ENCODE data around the gene RALGPS1. TPM values are rescaled to one million over a fixed set of nuclear protein-coding genes. Genes with fewer than 3 reads are reported as not detected.

The RALGPS1 gene
- polyA plus RNA-seq, 2 of the 4 experiments (the other 2 are of a cell fraction): 5.0 to 7.9 TPM

DNA sequence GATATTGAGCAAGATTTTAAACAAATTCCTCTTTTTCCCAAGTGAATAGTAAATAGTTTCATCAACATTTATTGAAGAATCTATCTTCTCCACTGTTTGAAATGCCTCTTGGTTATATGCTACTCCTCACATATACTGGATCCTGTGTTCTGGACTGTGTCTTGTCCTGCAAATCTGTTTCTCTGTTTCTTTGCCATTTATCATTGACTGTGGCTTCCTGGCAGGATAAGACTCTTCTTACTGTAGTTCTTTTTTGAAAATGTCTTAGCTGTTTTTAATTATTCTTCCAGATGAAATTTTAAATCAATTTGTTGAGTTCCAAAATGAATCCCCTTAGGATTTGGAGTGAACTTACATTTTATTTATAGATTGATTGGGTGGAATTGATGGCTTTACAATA, 27.8 kb downstream of the RALGPS1 start:
- CTCF ChIA-PET: interaction anchor here (0.7 to 15.0 kb wide), 10 partner anchors 11 to 501 kb away, joined by 3 to 381 read pairs (median 16); partner anchors contain the start of genes SLC2A8 and ZNF79

DNA sequence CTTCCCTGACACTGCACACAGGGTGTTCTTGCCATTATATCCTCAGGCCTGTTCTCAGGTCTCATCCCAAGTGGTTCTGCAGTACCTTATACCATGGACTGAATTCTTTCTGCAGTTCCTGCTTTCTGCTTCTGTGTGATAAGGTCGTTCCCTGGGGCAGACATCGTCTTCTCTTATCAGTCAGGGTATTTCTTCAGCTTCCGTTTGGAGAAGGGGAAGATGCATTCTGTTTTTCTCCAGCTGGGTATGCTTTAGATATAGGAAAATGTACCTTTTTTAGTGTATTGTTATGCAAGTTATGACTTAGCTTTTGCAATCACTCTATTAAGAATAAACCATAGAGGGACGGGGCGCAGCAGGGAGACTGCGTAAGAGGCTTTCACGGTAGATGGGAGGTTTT, 31.1 kb downstream of the RALGPS1 start:
- Histone ChIP-seq H3K4me1 (no peaks in the 10 kb centered on the region), H3K27ac (no peak overlapping the region), H3K4me3 (no peak overlapping the region), H3K4me2 (no peak overlapping the region), H3K9me3 (no peaks in the 10 kb centered on the region)
- FAIRE-seq (no peak), DNase-seq (ENCODE audit: low read depth in 1 of 2, low spot score in 1 of 2) (no peak), ATAC-seq (no peak)
- ChIA-PET POLR2A (no interaction called here), CTCF (interaction anchor here (0.6 to 15.0 kb wide), 7 partner anchors 8 to 269 kb away, joined by 3 to 381 read pairs (median 4); no protein-coding TSS in a partner anchor)
- TF ChIP-seq, protein P1, sequence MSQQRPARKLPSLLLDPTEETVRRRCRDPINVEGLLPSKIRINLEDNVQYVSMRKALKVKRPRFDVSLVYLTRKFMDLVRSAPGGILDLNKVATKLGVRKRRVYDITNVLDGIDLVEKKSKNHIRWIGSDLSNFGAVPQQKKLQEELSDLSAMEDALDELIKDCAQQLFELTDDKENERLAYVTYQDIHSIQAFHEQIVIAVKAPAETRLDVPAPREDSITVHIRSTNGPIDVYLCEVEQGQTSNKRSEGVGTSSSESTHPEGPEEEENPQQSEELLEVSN (IDR thresholded peaks at IDR 0.05; ENCODE audit: borderline replicate concordance, low read depth): no peak
- TF ChIP-seq, protein P2, sequence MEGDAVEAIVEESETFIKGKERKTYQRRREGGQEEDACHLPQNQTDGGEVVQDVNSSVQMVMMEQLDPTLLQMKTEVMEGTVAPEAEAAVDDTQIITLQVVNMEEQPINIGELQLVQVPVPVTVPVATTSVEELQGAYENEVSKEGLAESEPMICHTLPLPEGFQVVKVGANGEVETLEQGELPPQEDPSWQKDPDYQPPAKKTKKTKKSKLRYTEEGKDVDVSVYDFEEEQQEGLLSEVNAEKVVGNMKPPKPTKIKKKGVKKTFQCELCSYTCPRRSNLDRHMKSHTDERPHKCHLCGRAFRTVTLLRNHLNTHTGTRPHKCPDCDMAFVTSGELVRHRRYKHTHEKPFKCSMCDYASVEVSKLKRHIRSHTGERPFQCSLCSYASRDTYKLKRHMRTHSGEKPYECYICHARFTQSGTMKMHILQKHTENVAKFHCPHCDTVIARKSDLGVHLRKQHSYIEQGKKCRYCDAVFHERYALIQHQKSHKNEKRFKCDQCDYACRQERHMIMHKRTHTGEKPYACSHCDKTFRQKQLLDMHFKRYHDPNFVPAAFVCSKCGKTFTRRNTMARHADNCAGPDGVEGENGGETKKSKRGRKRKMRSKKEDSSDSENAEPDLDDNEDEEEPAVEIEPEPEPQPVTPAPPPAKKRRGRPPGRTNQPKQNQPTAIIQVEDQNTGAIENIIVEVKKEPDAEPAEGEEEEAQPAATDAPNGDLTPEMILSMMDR (IDR thresholded peaks at IDR 0.05): no peak
- TF ChIP-seq CHD2 (IDR thresholded peaks at IDR 0.05; ENCODE audit: low read length, partially characterized antibody): no peak
- TF ChIP-seq TFCP2L1 (CRISPR knock-in tag; IDR thresholded peaks at IDR 0.05): no peak
- TF ChIP-seq GATA3 (IDR thresholded peaks at IDR 0.05; ENCODE audit: borderline replicate concordance): no peak
- TF ChIP-seq JUN (IDR thresholded peaks at IDR 0.05): no peak
- no peak for TF ChIP-seq RNF2 (IDR thresholded peaks at IDR 0.05; ENCODE audit: borderline replicate concordance, low read depth)
- TF ChIP-seq POLR2AphosphoS2 (conservative IDR thresholded peaks at IDR 0.05; ENCODE audit: low read length): no peak
- no peak for TF ChIP-seq CEBPB (IDR thresholded peaks at IDR 0.05)
- TF ChIP-seq CHD4 (IDR thresholded peaks at IDR 0.05; ENCODE audit: borderline replicate concordance): no peak
- TF ChIP-seq BHLHE40 (IDR thresholded peaks at IDR 0.05; ENCODE audit: low read depth, low read length): no peak
- no peak for TF ChIP-seq KDM1A (IDR thresholded peaks at IDR 0.05; ENCODE audit: low read depth)
- no peak for TF ChIP-seq NFE2L2 (conservative IDR thresholded peaks at IDR 0.05; ENCODE audit: low read length)
- TF ChIP-seq, protein P3, sequence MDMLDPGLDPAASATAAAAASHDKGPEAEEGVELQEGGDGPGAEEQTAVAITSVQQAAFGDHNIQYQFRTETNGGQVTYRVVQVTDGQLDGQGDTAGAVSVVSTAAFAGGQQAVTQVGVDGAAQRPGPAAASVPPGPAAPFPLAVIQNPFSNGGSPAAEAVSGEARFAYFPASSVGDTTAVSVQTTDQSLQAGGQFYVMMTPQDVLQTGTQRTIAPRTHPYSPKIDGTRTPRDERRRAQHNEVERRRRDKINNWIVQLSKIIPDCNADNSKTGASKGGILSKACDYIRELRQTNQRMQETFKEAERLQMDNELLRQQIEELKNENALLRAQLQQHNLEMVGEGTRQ (IDR thresholded peaks at IDR 0.05): no peak
- WGBS (ENCODE audit: missing lambda C conversion rate): 88% methylated on average over 7 of the region's 7 CpGs

More for the DNA sequence above, 27.8 kb downstream of the RALGPS1 start:
- FAIRE-seq (no peak), ATAC-seq (no peak), DNase-seq (ENCODE audit: low read depth in 1 of 2, low spot score in 1 of 2) (no peak)
- TF ChIP-seq FOSB (CRISPR knock-in tag; IDR thresholded peaks at IDR 0.05): no peak
- no peak for TF ChIP-seq JUN (IDR thresholded peaks at IDR 0.05)
- TF ChIP-seq MYC (IDR thresholded peaks at IDR 0.05; ENCODE audit: borderline replicate concordance, low read length): no peak
- TF ChIP-seq EHMT2 (IDR thresholded peaks at IDR 0.05; ENCODE audit: low read depth): no peak
- no peak for TF ChIP-seq ZNF302 (CRISPR knock-in tag; IDR thresholded peaks at IDR 0.05)
- no peak overlapping the region for H3K27ac ChIP-seq
- POLR2A ChIA-PET: no interaction called here
- H3K4me3 ChIP-seq: no peak overlapping the region
- H3K9me3 ChIP-seq: no peaks in the 10 kb centered on the region
- no peak overlapping the region for H3K4me2 ChIP-seq
- peaks cover 12% of the 10 kb centered on the region for H3K4me1 ChIP-seq

DNA sequence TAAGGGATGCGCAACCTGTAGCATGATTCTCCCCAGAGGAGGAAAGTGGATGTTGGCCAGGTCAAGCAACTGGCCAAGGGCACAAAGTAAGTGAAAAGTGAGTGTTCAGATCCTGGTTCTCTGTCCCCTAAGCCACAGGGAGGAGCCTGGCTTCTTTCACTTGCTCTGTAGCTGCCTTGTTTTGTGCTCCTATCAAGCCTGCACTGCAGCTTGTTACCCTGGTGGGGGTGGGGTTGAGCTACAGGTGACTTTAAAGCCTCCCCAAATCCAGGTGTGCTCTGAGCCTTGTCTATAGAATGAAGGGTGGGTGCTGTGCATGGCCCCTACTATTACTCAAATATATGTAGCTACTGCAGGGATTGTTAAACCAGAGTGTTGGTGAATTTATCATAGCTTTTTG, 32.9 kb downstream of the RALGPS1 start:
- no peaks in the 10 kb centered on the region for H3K4me1 ChIP-seq
- H3K27ac ChIP-seq: no peak overlapping the region
- POLR2A ChIA-PET: no interaction called here
- CTCF ChIA-PET: interaction anchor here (1.0 to 15.0 kb wide), 3 partner anchors 9 to 249 kb away, joined by 4 to 381 read pairs (median 7); no protein-coding TSS in a partner anchor
- ATAC-seq (peak in 1 of 2 experiments; percentile 42; a peak in 1 of 6 replicates), DNase-seq (ENCODE audit: low read depth in 1 of 2, low spot score in 1 of 2) (no peak), FAIRE-seq (no peak)
- TF ChIP-seq NPAS2 (CRISPR knock-in tag; IDR thresholded peaks at IDR 0.05; ENCODE audit: borderline replicate concordance): no peak
- peak in 1 of 2 experiments; percentile 5; a peak in 1 of 5 replicates for TF ChIP-seq RAD21 (conservative IDR thresholded peaks at IDR 0.05 in 1 of 2, IDR thresholded peaks at IDR 0.05 in 1 of 2)
- WGBS (ENCODE audit: missing lambda C conversion rate): 100% methylated on average over 1 of the region's 1 CpG
- H3K4me2 ChIP-seq: no peak overlapping the region
- H3K4me3 ChIP-seq: no peak overlapping the region
- no peaks in the 10 kb centered on the region for H3K9me3 ChIP-seq

All from A549 (cell line).